Measurements from ENCODE around the gene MACROD2. TPM values are rescaled to one million over a fixed set of nuclear protein-coding genes. Genes with fewer than 3 reads are reported as not detected.

Gene MACROD2
- total RNA-seq, 1 donor from 2014 or later: not detected

DNA sequence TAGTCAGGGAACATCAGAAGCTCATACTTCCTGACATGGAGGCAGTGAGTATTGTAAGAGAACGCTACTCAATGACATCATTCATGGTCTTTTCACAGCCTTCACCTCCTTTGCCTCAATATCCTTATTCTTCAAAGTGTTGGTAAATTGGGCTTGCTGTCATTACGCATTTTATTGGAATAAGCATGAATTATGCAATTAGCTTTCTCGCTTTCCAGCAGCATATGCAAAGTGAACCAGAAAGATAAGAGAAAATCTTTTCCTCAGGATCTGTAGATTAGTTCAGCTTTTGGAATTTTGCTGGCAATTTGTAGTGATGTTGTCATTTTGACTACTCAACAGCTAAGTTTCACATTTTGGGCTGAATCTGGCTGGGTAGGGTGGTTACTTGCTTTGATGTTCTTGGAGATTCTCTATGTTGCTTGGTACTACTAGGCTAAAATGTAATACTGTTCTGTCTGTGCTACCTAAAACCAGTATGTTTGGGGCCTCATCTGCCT is 1565.8 kb downstream of the MACROD2 start:
- intact Hi-C loops (cut with micrococcal nuclease): no loop called here
- DNase-seq (ENCODE audit: low spot score): no peak
- Mint-ChIP-seq H3K9me3 (peaks cover 18% of the 10 kb centered on the region), H3K27me3 (ENCODE audit: low read depth) (no peaks in the 10 kb centered on the region), H3K27ac (no peak overlapping the region), H3K36me3 (ENCODE audit: low read depth) (no peaks in the 10 kb centered on the region), H3K4me1 (ENCODE audit: low read depth) (no peaks in the 10 kb centered on the region), H3K4me3 (ENCODE audit: low read depth) (no peak overlapping the region)

DNA sequence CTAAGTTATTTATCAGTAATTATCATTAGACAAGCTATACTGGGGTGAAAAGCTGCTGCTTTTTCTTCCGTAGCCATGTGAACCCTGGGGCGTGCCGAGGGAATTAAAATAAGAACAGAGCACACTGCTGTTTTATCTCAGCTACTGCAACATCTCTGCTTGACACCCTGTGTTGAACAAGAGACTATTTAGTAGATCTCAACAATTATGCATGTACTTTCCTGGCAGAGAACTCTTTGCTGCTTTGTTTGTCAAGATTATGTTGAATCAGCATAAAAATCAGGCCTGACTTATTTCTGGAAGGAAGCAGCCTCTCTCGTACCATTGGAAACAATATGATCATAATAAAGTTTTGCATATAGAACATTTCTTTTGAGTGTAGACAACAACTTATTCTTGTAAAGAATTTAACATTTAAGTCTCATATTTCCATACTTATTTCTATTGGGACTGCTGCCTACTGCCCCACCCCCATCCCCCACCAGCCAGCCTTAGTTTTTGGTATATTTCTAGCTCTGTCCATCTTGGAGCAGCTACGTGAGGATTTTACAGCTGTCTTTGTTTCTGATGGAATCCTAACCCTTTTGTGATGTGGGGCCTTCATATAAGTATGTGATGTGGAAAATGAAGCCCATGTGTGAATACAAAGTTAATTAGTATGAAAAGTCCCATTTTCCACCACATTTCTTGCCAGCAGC is 1566.5 kb downstream of the MACROD2 start:
- intact Hi-C loops (cut with micrococcal nuclease): no loop called here
- H3K36me3 Mint-ChIP-seq (ENCODE audit: low read depth): no peaks in the 10 kb centered on the region
- no peaks in the 10 kb centered on the region for H3K27me3 Mint-ChIP-seq (ENCODE audit: low read depth)
- DNase-seq (ENCODE audit: low spot score): no peak
- no peak overlapping the region for H3K27ac Mint-ChIP-seq
- no peak overlapping the region for H3K4me3 Mint-ChIP-seq (ENCODE audit: low read depth)
- H3K4me1 Mint-ChIP-seq (ENCODE audit: low read depth): no peaks in the 10 kb centered on the region
- H3K9me3 Mint-ChIP-seq: peaks cover 23% of the 10 kb centered on the region

DNA sequence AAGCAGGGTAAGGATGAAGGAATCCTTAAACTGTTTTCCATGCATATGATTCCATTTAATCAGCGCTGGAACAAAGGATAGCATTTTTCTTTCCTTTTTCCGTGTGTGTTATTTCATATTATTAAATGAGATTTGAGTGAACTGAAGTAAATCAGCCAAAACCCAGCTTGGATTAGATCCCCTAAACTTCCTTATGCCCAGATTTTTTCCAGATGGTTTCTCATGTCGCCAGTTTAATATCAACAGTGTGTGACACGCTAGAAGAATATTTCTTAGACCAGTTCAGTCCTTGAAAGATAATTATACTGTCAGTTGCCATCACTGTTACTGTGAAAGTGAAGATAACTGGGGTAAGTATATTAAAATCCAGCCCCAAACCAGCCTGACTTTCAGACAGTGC is 1568.5 kb downstream of the MACROD2 start:
- no peak overlapping the region for H3K27ac Mint-ChIP-seq
- no peaks in the 10 kb centered on the region for H3K27me3 Mint-ChIP-seq (ENCODE audit: low read depth)
- peaks cover 15% of the 10 kb centered on the region for H3K9me3 Mint-ChIP-seq
- intact Hi-C loops (cut with micrococcal nuclease): no loop called here
- no peak for DNase-seq (ENCODE audit: low spot score)
- H3K4me1 Mint-ChIP-seq (ENCODE audit: low read depth): no peaks in the 10 kb centered on the region
- H3K36me3 Mint-ChIP-seq (ENCODE audit: low read depth): no peaks in the 10 kb centered on the region
- no peak overlapping the region for H3K4me3 Mint-ChIP-seq (ENCODE audit: low read depth)

DNA sequence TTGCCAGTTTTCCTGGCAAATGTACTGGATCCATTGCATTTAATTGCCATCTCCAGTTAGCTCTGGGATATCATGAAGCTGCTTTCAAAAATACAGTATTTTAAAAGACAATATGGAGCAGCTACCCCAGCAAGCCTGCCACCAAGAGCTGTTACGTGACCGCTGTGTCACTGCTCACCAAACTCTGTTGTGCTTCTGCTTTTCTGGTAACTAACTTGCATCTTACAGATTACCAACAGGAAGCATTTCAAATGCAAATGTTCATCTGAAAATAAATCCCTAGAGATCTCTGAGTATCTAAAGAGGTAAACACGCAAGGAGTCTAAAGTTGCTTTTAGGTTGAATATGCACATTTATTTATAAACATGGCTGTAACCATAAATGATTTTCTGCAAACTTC is 1569.7 kb downstream of the MACROD2 start:
- H3K36me3 Mint-ChIP-seq (ENCODE audit: low read depth): no peaks in the 10 kb centered on the region
- intact Hi-C loops (cut with micrococcal nuclease): no loop called here
- no peak for DNase-seq (ENCODE audit: low spot score)
- H3K27me3 Mint-ChIP-seq (ENCODE audit: low read depth): no peaks in the 10 kb centered on the region
- no peak overlapping the region for H3K27ac Mint-ChIP-seq
- no peaks in the 10 kb centered on the region for H3K4me1 Mint-ChIP-seq (ENCODE audit: low read depth)
- no peak overlapping the region for H3K4me3 Mint-ChIP-seq (ENCODE audit: low read depth)
- H3K9me3 Mint-ChIP-seq: peaks cover 9% of the 10 kb centered on the region

DNA sequence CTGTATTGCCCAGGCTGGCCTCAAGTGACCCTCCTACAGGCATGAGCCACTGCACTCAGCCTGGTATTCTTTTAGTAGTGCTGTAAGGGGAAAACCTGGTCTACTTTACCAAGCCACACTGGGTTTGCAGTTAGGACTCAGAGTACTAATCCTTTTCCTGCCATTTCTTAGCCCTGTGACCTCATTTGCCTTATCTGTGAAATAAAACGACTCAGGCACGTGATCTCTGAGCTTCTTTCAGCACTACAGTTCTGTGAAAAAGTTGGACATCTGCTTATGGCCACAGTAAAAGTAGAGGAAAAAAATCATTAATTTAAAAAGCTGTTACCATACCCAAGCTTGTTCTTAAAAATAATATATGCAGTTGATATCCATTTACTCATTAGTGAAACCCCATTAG is 1570.5 kb downstream of the MACROD2 start:
- no peaks in the 10 kb centered on the region for H3K4me1 Mint-ChIP-seq (ENCODE audit: low read depth)
- no peak overlapping the region for H3K4me3 Mint-ChIP-seq (ENCODE audit: low read depth)
- peaks cover 16% of the 10 kb centered on the region for H3K9me3 Mint-ChIP-seq
- H3K27me3 Mint-ChIP-seq (ENCODE audit: low read depth): no peaks in the 10 kb centered on the region
- no peaks in the 10 kb centered on the region for H3K36me3 Mint-ChIP-seq (ENCODE audit: low read depth)
- DNase-seq (ENCODE audit: low spot score): no peak
- intact Hi-C loops (cut with micrococcal nuclease): no loop called here
- no peak overlapping the region for H3K27ac Mint-ChIP-seq

DNA sequence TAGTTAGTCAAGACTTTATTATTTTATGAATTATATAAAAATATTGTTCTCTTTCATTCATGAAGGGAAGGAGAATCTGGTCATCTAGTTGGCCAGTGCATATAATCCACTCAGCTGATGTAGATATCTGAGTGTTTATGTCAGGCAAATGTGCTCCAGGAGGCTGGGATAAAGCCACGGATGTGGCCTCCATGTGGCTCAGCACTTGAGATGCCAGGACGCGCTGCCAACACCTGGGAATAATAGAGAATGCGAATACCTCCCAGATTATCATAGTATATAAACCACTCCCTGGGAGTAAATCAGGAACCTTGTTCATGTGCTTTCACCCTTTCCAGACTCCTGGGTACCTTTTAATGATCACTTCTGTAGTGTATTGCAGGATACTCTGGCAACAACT is 1571.9 kb downstream of the MACROD2 start:
- H3K4me3 Mint-ChIP-seq (ENCODE audit: low read depth): no peak overlapping the region
- no peak overlapping the region for H3K27ac Mint-ChIP-seq
- intact Hi-C loops (cut with micrococcal nuclease): no loop called here
- no peak for DNase-seq (ENCODE audit: low spot score)
- H3K27me3 Mint-ChIP-seq (ENCODE audit: low read depth): no peaks in the 10 kb centered on the region
- peaks cover 12% of the 10 kb centered on the region for H3K9me3 Mint-ChIP-seq
- H3K4me1 Mint-ChIP-seq (ENCODE audit: low read depth): no peaks in the 10 kb centered on the region
- H3K36me3 Mint-ChIP-seq (ENCODE audit: low read depth): no peaks in the 10 kb centered on the region

DNA sequence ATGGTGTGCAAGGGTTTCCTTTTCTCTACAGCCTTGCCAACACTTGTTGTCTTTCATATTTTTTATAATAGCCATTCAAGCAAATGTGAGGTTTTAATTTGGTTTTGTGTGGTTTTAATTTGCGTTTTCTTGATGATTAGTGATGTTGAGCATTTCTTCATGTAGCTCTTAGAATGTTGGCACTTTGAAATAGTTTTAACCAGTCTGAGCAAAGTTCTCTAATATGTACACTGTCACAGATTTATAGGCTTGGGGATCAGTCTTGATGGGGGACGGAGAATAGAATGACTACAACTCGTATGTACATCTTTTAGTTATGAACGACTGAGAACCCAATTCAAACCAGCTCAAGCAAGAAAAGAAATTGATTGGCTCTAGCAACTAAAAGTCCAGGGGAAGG is 1574.8 kb downstream of the MACROD2 start:
- Mint-ChIP-seq H3K36me3 (ENCODE audit: low read depth) (no peaks in the 10 kb centered on the region), H3K4me1 (ENCODE audit: low read depth) (no peaks in the 10 kb centered on the region), H3K27ac (no peak overlapping the region), H3K9me3 (peaks cover 12% of the 10 kb centered on the region), H3K4me3 (ENCODE audit: low read depth) (no peak overlapping the region), H3K27me3 (ENCODE audit: low read depth) (no peaks in the 10 kb centered on the region)
- intact Hi-C loops (cut with micrococcal nuclease): no loop called here
- DNase-seq (ENCODE audit: low spot score): no peak

DNA sequence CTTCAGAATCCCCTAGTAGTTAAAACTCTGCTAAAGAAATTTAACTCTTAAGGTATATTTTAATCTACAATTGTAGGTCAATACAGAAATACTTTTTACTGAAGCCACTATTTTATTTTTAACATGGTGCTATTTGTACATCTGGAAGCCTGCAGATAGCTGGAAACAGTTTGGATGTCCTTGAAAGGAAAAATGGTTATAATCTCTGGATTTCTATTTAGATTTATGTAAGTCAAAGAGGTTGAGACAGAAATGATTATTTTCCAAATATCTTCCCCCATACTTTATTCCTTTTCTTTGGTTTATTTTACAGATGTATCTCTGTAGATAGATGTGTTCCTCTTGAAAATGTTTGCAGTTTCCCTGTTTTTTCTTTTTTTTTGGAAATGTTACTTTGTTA is 1575.7 kb downstream of the MACROD2 start:
- H3K4me1 Mint-ChIP-seq (ENCODE audit: low read depth): no peaks in the 10 kb centered on the region
- H3K27me3 Mint-ChIP-seq (ENCODE audit: low read depth): no peaks in the 10 kb centered on the region
- H3K9me3 Mint-ChIP-seq: peaks cover 13% of the 10 kb centered on the region
- intact Hi-C loops (cut with micrococcal nuclease): no loop called here
- no peak for DNase-seq (ENCODE audit: low spot score)
- H3K27ac Mint-ChIP-seq: no peak overlapping the region
- H3K36me3 Mint-ChIP-seq (ENCODE audit: low read depth): no peaks in the 10 kb centered on the region
- no peak overlapping the region for H3K4me3 Mint-ChIP-seq (ENCODE audit: low read depth)

DNA sequence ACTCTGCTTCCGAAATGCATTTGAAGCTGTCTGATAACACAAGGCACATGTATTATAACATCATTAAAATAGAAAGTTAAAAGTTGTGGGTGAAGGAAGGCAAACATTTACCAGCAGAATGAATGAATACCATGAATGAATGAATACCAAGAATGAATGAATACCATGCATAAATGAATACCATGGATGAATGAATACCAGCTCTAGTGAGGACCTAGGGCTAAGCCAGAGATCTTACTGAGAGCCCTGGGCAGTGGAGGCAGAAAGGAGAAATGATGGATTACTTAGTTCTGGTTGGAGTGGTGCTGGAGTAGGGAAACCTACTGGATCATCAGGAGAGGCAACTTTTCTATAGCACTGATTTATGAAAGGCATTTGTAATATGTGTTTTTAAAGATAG is 1579.9 kb downstream of the MACROD2 start:
- H3K27ac Mint-ChIP-seq: no peak overlapping the region
- H3K27me3 Mint-ChIP-seq (ENCODE audit: low read depth): no peaks in the 10 kb centered on the region
- H3K4me3 Mint-ChIP-seq (ENCODE audit: low read depth): no peak overlapping the region
- peaks cover 19% of the 10 kb centered on the region for H3K9me3 Mint-ChIP-seq
- no peaks in the 10 kb centered on the region for H3K4me1 Mint-ChIP-seq (ENCODE audit: low read depth)
- no peak for DNase-seq (ENCODE audit: low spot score)
- intact Hi-C loops (cut with micrococcal nuclease): no loop called here
- H3K36me3 Mint-ChIP-seq (ENCODE audit: low read depth): no peaks in the 10 kb centered on the region

DNA sequence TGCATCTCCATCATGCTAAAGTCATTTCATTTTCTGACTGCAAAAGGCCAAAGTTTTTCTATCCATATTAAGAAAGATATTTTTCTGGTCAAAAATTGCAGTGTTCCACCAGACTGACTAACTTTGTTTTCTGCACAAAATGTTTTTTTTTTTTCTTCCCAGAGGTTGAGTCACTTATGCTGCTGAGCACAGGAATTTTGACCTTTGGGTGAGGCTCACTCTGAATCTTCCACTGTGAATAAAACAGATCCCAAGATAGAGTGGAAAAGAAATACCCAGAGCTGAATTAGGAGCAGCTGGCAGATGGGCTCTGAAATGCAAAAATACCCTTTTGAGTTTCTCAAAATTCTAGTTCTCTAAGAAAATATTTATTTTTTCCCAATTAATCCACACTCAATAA is 1581.1 kb downstream of the MACROD2 start:
- H3K27me3 Mint-ChIP-seq (ENCODE audit: low read depth): no peaks in the 10 kb centered on the region
- intact Hi-C loops (cut with micrococcal nuclease): no loop called here
- no peaks in the 10 kb centered on the region for H3K4me1 Mint-ChIP-seq (ENCODE audit: low read depth)
- peaks cover 19% of the 10 kb centered on the region for H3K9me3 Mint-ChIP-seq
- no peaks in the 10 kb centered on the region for H3K36me3 Mint-ChIP-seq (ENCODE audit: low read depth)
- no peak overlapping the region for H3K27ac Mint-ChIP-seq
- no peak overlapping the region for H3K4me3 Mint-ChIP-seq (ENCODE audit: low read depth)
- DNase-seq (ENCODE audit: low spot score): no peak

DNA sequence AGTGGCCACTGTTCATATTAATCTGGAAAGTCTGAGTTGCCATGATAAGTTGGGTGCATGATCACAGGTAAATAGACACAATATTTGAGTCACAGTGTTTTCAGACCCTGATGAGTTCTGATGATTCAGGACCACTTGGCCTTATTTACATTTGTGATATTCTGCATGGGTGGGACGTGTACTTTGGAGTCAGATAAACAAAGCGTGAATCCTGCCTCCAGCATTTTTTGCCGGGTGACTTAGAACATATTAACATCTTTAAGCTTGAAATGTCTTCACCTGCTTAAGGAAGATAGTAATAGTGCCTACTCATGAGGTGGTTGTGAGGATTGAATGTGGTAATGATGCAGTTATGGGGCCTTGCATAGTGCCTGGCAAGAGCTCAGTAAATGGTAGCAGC is 1582.8 kb downstream of the MACROD2 start:
- no peak for DNase-seq (ENCODE audit: low spot score)
- Mint-ChIP-seq H3K4me3 (ENCODE audit: low read depth) (no peak overlapping the region), H3K27me3 (ENCODE audit: low read depth) (no peaks in the 10 kb centered on the region), H3K9me3 (peaks cover 22% of the 10 kb centered on the region), H3K36me3 (ENCODE audit: low read depth) (no peaks in the 10 kb centered on the region), H3K27ac (no peak overlapping the region), H3K4me1 (ENCODE audit: low read depth) (no peaks in the 10 kb centered on the region)
- intact Hi-C loops (cut with micrococcal nuclease): no loop called here

DNA sequence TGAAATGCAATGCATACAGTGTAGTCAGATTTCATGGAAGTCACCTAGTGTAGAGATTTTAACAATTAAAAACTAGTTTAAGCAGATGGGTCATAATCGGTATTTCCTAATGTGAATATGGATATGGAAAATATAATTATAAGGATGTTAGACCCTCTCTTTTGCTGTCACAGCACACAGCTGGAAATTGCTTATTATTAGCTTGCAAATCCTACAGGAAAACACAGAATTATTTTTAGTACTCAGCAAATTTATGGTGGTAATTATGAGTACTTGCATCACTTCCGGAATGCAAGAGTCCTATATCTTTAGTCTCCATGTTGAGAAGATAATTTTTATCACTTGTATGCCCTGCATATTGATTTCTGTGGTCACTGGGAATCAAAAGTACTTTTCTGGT is 1584.4 kb downstream of the MACROD2 start:
- DNase-seq (ENCODE audit: low spot score): no peak
- Mint-ChIP-seq H3K9me3 (peaks cover 24% of the 10 kb centered on the region), H3K36me3 (ENCODE audit: low read depth) (no peaks in the 10 kb centered on the region), H3K4me3 (ENCODE audit: low read depth) (no peak overlapping the region), H3K27me3 (ENCODE audit: low read depth) (no peaks in the 10 kb centered on the region), H3K4me1 (ENCODE audit: low read depth) (no peaks in the 10 kb centered on the region), H3K27ac (no peak overlapping the region)
- intact Hi-C loops (cut with micrococcal nuclease): no loop called here

DNA sequence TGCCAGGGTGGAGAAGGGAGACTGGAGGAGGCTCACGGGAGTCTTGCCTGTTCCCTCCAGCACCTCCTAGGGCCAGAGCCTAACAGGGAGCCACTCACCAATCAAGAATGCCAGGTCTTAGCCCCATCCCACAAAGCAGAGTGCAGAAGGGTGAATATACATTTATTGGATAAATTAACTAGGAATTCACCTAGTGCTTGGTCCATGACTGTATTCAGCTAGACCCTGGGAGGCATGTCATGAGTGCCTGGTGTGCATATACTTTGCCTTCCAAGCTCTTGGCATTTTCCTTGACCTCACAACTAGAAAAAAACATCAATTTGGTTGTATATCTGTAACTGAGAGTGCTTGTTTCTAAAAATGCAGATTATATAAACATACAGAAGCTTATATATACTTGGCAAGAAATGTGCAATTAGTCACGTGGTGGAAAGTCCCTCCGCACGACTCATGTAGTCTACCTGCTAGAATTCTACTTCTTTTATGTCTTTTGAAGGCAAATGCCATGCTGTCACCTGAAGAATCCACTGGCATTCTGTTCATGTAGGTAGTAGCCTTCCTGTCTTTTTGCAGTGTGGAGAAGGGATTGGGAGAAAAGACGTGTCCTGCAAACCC is 1586.9 kb downstream of the MACROD2 start:
- no peaks in the 10 kb centered on the region for H3K36me3 Mint-ChIP-seq (ENCODE audit: low read depth)
- intact Hi-C loops (cut with micrococcal nuclease): no loop called here
- DNase-seq (ENCODE audit: low spot score): no peak
- no peak overlapping the region for H3K4me3 Mint-ChIP-seq (ENCODE audit: low read depth)
- no peaks in the 10 kb centered on the region for H3K4me1 Mint-ChIP-seq (ENCODE audit: low read depth)
- H3K27me3 Mint-ChIP-seq (ENCODE audit: low read depth): no peaks in the 10 kb centered on the region
- H3K9me3 Mint-ChIP-seq: peaks cover 29% of the 10 kb centered on the region
- H3K27ac Mint-ChIP-seq: no peak overlapping the region

Measured in activated T-helper 2 cell treated with anti-CD3 and anti-CD28 coated beads, Interferon-gamma antibody, Interleukin-2, Interleukin-4, amounts not matched to agents 10 μg/mL and 5 μg/mL and 100 μg/mL, durations not matched to agents 14 hours and 24 hours and 36 hours (primary cell).